Mesendoderm (in vitro differentiated cells): ENCODE data around the gene DPRX.

ENCODE experiments used
- DNase-seq: peaks from one replicate; pipeline ENCODE4 v3.0.0; 2013
- H2AK5ac ChIP-seq: 2 replicates; pipeline ENCODE4 v1.6.1; 2013; ENCODE audit warnings: low read length, inconsistent platforms
- H2BK120ac ChIP-seq: 2 replicates; pipeline ENCODE4 v1.6.1; 2013; ENCODE audit warnings: low read depth, mild to moderate bottlenecking, low read length, moderate library complexity, mixed read lengths
- H2BK15ac ChIP-seq: replicated peaks from 2 replicates; pipeline ENCODE4 v1.6.1; 2013; ENCODE audit warnings: low read depth, mild to moderate bottlenecking, moderate library complexity
- H2BK5ac ChIP-seq: 2 replicates; pipeline ENCODE4 v1.6.1; 2013; ENCODE audit warnings: low read length, inconsistent platforms
- H3K18ac ChIP-seq: 2 replicates; pipeline ENCODE4 v1.6.1; 2013; ENCODE audit warnings: mild to moderate bottlenecking, low read length, mixed read lengths
- H3K23ac ChIP-seq: one replicate; pipeline ENCODE4 v1.6.1; 2013; ENCODE audit warnings: low read length
- H3K27ac ChIP-seq: 2 replicates; pipeline ENCODE4 v1.5.1; 2013; ENCODE audit warnings: low read depth, mild to moderate bottlenecking, inconsistent platforms, low read length, moderate library complexity
- H3K27me3 ChIP-seq: 2 replicates; pipeline ENCODE4 v1.6.1; 2013; ENCODE audit warnings: low read length, control low read depth, mild to moderate bottlenecking, inconsistent platforms; ENCODE audit not compliant: insufficient read depth, poor library complexity
- H3K36me3 ChIP-seq: 2 replicates; pipeline ENCODE4 v1.6.1; 2013; ENCODE audit warnings: low read length, inconsistent platforms; ENCODE audit not compliant: control insufficient read depth, insufficient read depth
- H3K4ac ChIP-seq: one replicate; pipeline ENCODE4 v1.6.1; 2013; ENCODE audit warnings: low read depth, mild to moderate bottlenecking, low read length, moderate library complexity
- H3K4me1 ChIP-seq: 2 replicates; pipeline ENCODE4 v1.6.1; 2013; ENCODE audit warnings: low read depth, low read length, inconsistent platforms; ENCODE audit not compliant: control insufficient read depth
- H3K4me2 ChIP-seq: 2 replicates; pipeline ENCODE4 v1.6.1; 2013; ENCODE audit warnings: low read length
- H3K4me3 ChIP-seq: 2 replicates; pipeline ENCODE4 v1.5.1; 2013; ENCODE audit warnings: mild to moderate bottlenecking, low read length
- H3K56ac ChIP-seq: one replicate; pipeline ENCODE4 v1.6.1; 2013; ENCODE audit warnings: low read length
- H3K79me1 ChIP-seq: 2 replicates; pipeline ENCODE4 v1.6.1; 2013; ENCODE audit warnings: low read length, inconsistent platforms
- H3K79me2 ChIP-seq: 2 replicates; pipeline ENCODE4 v1.6.1; 2013; ENCODE audit warnings: mild to moderate bottlenecking, low read length; ENCODE audit not compliant: control insufficient read depth, insufficient read depth
- H3K9ac ChIP-seq: 2 replicates; pipeline ENCODE4 v1.6.1; 2013; ENCODE audit warnings: low read length, inconsistent platforms
- H4K5ac ChIP-seq: one replicate; pipeline ENCODE4 v1.6.1; 2013; ENCODE audit warnings: low read length
- H4K8ac ChIP-seq: one replicate; pipeline ENCODE4 v1.6.1; 2013; ENCODE audit warnings: low read depth, mild to moderate bottlenecking, control low read depth, low read length, moderate library complexity
- WGBS: extraction: QIAGEN DNeasy Blood & Tissue Kit; methylation state at CpG from one replicate; pipeline ENCODE4 v1.1.7; 2013; ENCODE audit warnings: low lambda C conversion rate, missing lambda C conversion rate; ENCODE audit not compliant: insufficient coverage; ENCODE audit errors: extremely low coverage; 5-methylcytosine and 5-hydroxymethylcytosine counted together

DPRX gene

DNA sequence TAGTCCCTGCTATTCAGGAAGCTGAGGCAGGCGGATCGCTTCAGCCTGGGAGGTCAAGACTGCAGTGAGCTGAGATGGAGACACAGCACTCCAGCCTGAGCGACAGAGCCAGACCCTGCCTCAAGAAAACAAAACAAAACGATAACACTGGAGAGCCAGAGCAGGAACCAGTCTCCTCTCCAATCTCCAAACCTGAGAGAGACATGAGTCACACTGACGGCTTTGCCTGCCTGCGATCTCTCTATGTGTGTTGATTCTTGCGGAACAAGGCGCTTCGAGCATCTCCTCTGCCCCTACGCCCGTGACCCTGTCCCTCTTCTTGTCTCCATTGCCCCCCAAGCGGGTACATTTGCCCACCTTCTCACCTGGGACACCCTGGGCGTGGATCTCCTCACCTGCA, 15.6 kb downstream of the DPRX start:
- Histone ChIP-seq H2BK15ac (no peak overlapping the region), H3K79me2 (no peaks in the 10 kb centered on the region), H3K4ac (no peak overlapping the region), H3K27ac (no peak overlapping the region), H3K4me3 (no peak overlapping the region), H3K79me1 (no peaks in the 10 kb centered on the region), H3K4me2 (no peak overlapping the region), H4K8ac (no peak overlapping the region), H3K4me1 (peaks cover 2% of the 10 kb centered on the region), H2AK5ac (no peak overlapping the region), H3K9ac (no peak overlapping the region), H3K27me3 (no peaks in the 10 kb centered on the region), H3K23ac (no peak overlapping the region), H2BK5ac (no peak overlapping the region), H4K5ac (no peak overlapping the region), H3K18ac (no peak overlapping the region), H2BK120ac (no peak overlapping the region), H3K36me3 (no peaks in the 10 kb centered on the region), H3K56ac (no peak overlapping the region)
- WGBS: no CpG with 5 or more reads among the region's 13 CpGs
- DNase-seq: no peak

DNA sequence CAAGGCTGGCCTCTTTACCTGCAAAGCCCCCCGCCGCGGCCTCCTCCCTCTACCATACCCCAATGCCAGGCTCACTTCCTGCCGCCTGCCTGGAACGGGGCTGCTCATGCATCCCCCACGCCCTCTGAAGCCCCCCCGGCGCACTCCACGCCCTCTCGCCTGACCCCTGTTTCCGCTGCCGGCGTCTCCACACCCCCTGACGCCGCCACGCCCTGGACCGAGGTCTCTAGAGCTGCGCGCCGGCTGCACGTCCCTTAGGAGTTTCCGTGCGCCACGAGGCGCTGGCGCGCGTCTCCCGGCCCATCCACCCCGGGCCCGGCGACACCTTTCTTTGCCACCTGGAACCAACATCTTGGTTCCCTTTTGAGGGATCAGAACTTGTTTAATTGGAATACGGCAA, 16.0 kb downstream of the DPRX start:
- no peak overlapping the region for H3K4me2 ChIP-seq
- no peak overlapping the region for H3K23ac ChIP-seq
- no peaks in the 10 kb centered on the region for H3K79me2 ChIP-seq
- no peak for DNase-seq
- H3K4me1 ChIP-seq: peaks cover 2% of the 10 kb centered on the region
- no peaks in the 10 kb centered on the region for H3K36me3 ChIP-seq
- no peak overlapping the region for H3K56ac ChIP-seq
- no peak overlapping the region for H3K18ac ChIP-seq
- H3K27me3 ChIP-seq: no peaks in the 10 kb centered on the region
- H3K4ac ChIP-seq: no peak overlapping the region
- H3K79me1 ChIP-seq: no peaks in the 10 kb centered on the region
- H3K27ac ChIP-seq: no peak overlapping the region
- no peak overlapping the region for H4K8ac ChIP-seq
- no peak overlapping the region for H2BK120ac ChIP-seq
- H4K5ac ChIP-seq: no peak overlapping the region
- no peak overlapping the region for H2AK5ac ChIP-seq
- H2BK5ac ChIP-seq: no peak overlapping the region
- no peak overlapping the region for H2BK15ac ChIP-seq
- H3K4me3 ChIP-seq: no peak overlapping the region
- H3K9ac ChIP-seq: no peak overlapping the region
- WGBS: no CpG with 5 or more reads among the region's 33 CpGs

DNA sequence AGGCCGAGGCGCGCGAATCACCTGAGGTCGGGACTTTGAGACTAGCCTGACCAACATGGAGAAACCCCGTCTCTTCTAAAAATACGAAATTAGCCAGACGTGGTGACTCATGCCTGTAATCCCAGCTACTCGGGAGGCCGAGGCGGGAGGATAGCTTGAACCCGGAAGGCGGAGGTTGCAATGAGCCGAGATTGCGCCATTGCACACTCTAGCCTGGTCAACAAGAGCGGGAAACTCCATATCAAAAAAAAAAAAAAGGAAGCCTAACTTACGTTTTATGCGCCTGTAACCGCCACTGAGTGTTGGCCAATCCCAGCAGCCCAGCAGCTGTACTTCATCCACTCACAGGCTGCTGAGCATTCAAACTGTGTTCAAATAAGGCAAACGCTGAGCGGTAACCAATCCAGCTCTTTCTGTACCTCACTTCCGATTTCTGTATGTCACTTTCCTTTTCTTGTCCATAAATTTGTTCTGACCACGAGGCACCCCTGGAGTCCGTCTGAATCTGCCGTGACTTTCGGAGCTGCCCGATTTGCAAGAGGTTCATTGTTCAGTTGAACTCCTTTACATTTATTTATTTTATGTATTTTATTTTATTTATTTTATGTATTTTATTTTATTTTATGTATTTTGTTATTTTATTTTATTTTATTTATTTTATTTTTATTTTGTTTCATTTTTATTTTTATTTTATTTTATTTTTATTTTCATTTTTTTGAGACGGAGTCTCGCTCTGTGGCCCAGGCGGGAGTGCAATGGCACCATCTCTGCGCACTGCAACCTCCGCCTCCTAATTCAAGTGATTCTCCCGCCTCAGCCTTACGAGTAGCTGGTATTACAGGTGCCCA, 18.2 kb downstream of the DPRX start:
- no peak overlapping the region for H2BK120ac ChIP-seq
- H3K27ac ChIP-seq: no peak overlapping the region
- H3K36me3 ChIP-seq: no peaks in the 10 kb centered on the region
- H4K8ac ChIP-seq: no peak overlapping the region
- no peak overlapping the region for H3K18ac ChIP-seq
- no peak overlapping the region for H3K56ac ChIP-seq
- no CpG with 5 or more reads among the region's 34 CpGs for whole genome bisulfite sequencing
- no peaks in the 10 kb centered on the region for H3K27me3 ChIP-seq
- no peak overlapping the region for H3K9ac ChIP-seq
- no peaks in the 10 kb centered on the region for H3K4me1 ChIP-seq
- H3K4me2 ChIP-seq: no peak overlapping the region
- no peak overlapping the region for H3K23ac ChIP-seq
- H2BK5ac ChIP-seq: no peak overlapping the region
- H3K4me3 ChIP-seq: no peak overlapping the region
- H2AK5ac ChIP-seq: no peak overlapping the region
- no peaks in the 10 kb centered on the region for H3K79me2 ChIP-seq
- H4K5ac ChIP-seq: no peak overlapping the region
- H2BK15ac ChIP-seq: no peak overlapping the region
- no peak for DNase-seq
- no peak overlapping the region for H3K4ac ChIP-seq
- no peaks in the 10 kb centered on the region for H3K79me1 ChIP-seq

DNA sequence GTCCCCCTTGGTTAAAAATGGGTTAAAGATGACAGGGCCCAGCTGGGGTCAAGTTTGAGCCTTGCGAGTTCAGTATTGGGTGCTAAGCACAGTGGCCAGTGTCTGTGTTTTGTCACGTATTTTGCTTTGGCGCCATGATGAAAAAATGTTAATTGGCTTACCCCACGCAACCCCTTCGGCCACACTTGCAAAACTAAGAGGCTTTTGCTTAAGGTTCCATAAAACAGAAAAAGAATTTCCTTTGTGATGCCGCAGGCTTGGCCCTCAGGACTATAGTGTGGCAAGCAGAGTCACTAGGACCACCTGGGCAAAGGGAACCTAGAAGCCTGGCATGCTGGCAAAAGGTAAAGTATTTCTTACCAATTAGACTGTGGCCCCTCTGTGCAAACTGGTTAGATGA, 20.7 kb downstream of the DPRX start:
- no peak overlapping the region for H3K4me3 ChIP-seq
- no peak overlapping the region for H4K8ac ChIP-seq
- H3K27me3 ChIP-seq: no peaks in the 10 kb centered on the region
- H3K56ac ChIP-seq: no peak overlapping the region
- no peak overlapping the region for H3K27ac ChIP-seq
- H3K79me2 ChIP-seq: no peaks in the 10 kb centered on the region
- no peak overlapping the region for H2BK15ac ChIP-seq
- no peaks in the 10 kb centered on the region for H3K36me3 ChIP-seq
- no peak overlapping the region for H2BK120ac ChIP-seq
- no peak overlapping the region for H3K4me2 ChIP-seq
- no peak overlapping the region for H3K4ac ChIP-seq
- DNase-seq: no peak
- H3K23ac ChIP-seq: no peak overlapping the region
- no peak overlapping the region for H2BK5ac ChIP-seq
- H3K9ac ChIP-seq: no peak overlapping the region
- no peaks in the 10 kb centered on the region for H3K79me1 ChIP-seq
- no CpG with 5 or more reads among the region's 6 CpGs for WGBS
- H3K18ac ChIP-seq: no peak overlapping the region
- H3K4me1 ChIP-seq: no peaks in the 10 kb centered on the region
- no peak overlapping the region for H4K5ac ChIP-seq
- no peak overlapping the region for H2AK5ac ChIP-seq

DNA sequence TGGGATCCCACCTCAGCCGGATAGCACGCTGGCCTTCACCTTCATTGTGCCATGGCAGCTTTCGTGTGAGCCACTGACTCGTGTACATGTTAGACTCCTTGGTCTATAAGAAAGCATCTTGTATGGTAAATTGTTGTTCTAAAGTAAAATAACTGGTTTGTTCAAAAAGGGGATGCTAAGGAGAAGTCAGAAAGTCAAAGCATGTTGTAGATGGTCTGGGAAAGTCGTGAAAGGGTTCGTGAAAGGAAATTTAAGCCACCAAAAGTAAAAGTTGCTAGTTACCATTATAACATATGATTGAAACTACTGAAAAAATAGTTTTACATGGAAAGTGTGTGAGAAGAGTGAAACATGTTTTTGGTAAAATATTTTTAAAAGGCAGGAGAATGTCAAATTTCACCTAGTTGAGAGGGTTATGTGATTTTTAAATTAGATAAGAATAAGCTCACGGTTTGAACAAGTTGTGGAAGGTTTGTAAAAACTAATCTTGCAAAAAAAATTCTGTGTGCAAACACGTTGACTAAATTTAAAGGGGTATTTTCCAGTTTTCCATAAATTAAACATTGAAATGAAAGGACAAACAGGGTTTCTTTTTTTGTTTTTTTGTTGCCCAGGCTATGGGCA, 23.4 kb downstream of the DPRX start:
- Histone ChIP-seq H3K4me3 (no peak overlapping the region), H3K4me1 (no peaks in the 10 kb centered on the region), H3K9ac (no peak overlapping the region), H2BK15ac (no peak overlapping the region), H3K36me3 (no peaks in the 10 kb centered on the region), H2BK120ac (no peak overlapping the region), H3K79me1 (no peaks in the 10 kb centered on the region), H3K23ac (no peak overlapping the region), H3K18ac (no peak overlapping the region), H4K5ac (no peak overlapping the region), H3K79me2 (no peaks in the 10 kb centered on the region), H3K4me2 (no peak overlapping the region), H3K27ac (no peak overlapping the region), H3K27me3 (no peaks in the 10 kb centered on the region), H2BK5ac (no peak overlapping the region), H2AK5ac (no peak overlapping the region), H3K4ac (no peak overlapping the region), H3K56ac (no peak overlapping the region), H4K8ac (no peak overlapping the region)
- WGBS: no CpG with 5 or more reads among the region's 8 CpGs
- peak; percentile 64 for DNase-seq
